Uterus (tissue), 4 donors: ENCODE measurements around the gene CCT5. TPM values are rescaled to one million over a fixed set of nuclear protein-coding genes. Genes with fewer than 3 reads are reported as not detected.

Experiments
- DNase-seq, 2 donors: peaks; one replicate each; pipeline ENCODE4 v3.0.0-alpha.2; 2019 to 2020
- H3K27ac ChIP-seq, 2 donors: fragments of 200-600 bp; sonication (generic); 1 replicate in 1 of 2; 2 replicates in 1 of 2; pipeline ENCODE4 v1.5.1; 2016 to 2018
- H3K27me3 ChIP-seq, 2 donors: fragments of 200-600 bp; sonication (generic); one replicate each; pipeline ENCODE4 v1.5.1; 2018 to 2019; ENCODE audit warnings: control low read depth in 1 of 2
- H3K36me3 ChIP-seq, 2 donors: fragments of 200-600 bp; sonication (generic); one replicate each; pipeline ENCODE4 v1.5.1; 2019; ENCODE audit warnings: control low read depth in 1 of 2
- H3K4me1 ChIP-seq, 2 donors: fragments of 200-600 bp; sonication (generic); one replicate each; pipeline ENCODE4 v1.5.1; 2018 to 2019; ENCODE audit warnings: control low read depth in 1 of 2
- H3K4me3 ChIP-seq, 2 donors: fragments of 200-600 bp; sonication (generic); 1 replicate in 1 of 2; 2 replicates in 1 of 2; pipeline ENCODE4 v1.5.1; 2018 to 2019; ENCODE audit warnings: mild to moderate bottlenecking in 1 of 2
- H3K9me3 ChIP-seq, 2 donors: fragments of 200-600 bp; sonication (generic); one replicate each; pipeline ENCODE4 v1.5.1; 2019; ENCODE audit warnings: control low read depth in 1 of 2
- CTCF ChIP-seq, 4 experiments: fragments of 200-600 bp in 2 of 4; fragments of 450-650 bp in 2 of 4; sonication (generic) in 2 of 4; IDR thresholded peaks; one replicate each; pipeline ENCODE4 v1.5.1; 2016 to 2019; ENCODE audit warnings: antibody characterized with exemption in 4 of 4, mild to moderate bottlenecking in 2 of 4, moderate library complexity in 1 of 4
- POLR2A ChIP-seq, 2 donors: fragments of 450-650 bp; IDR thresholded peaks; one replicate each; pipeline ENCODE4 v1.6.1; 2016; ENCODE audit warnings: antibody characterized with exemption in 2 of 2, mild to moderate bottlenecking in 1 of 2, moderate library complexity in 1 of 2
- intact Hi-C: fragments of 100-400 bp; cut with DNase I; formaldehyde crosslinking; loops from one replicate; pipeline ENCODE4 v1.15.1; 2023; ENCODE audit warnings: low total_unique reads
- total RNA-seq, 4 donors: library from RNA; depleted of rRNA in 3 of 4; stranded (reverse); fragments of >200 nt in 3 of 4; gene quantifications; one replicate each; pipeline versions ENCODE4 v1.1.0 to v1.2.4, GENCODE V29; 2014 to 2023
- donor health status: DM: yes; HTN: yes; CAD: no.

Gene CCT5
- total RNA-seq, 4 donors from 2014 or later = 57.6 to 251 (median 81.2) TPM

DNA sequence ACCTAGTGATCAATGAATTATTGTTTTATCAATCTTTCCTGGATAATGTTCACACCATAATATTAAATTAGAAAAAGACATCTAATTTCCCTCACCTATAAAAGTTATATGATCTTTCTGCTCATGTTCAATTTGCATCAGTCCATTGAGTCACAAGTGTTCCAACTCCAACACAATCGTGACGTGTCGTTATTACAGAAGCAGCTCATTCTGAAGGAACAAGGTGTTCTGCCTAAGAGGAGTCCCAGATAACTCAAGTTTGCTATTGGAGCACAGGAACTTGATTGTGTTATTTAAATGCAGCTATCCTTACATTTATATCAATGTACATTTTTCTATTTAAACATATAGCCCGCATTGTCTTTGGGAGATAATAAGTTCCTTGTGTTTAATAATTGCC is 31.0 kb upstream of the CCT5 start:
- intact Hi-C loops = no loop called here
- no peak for DNase-seq
- no peaks in the 10 kb centered on the region for H3K4me1 ChIP-seq

DNA sequence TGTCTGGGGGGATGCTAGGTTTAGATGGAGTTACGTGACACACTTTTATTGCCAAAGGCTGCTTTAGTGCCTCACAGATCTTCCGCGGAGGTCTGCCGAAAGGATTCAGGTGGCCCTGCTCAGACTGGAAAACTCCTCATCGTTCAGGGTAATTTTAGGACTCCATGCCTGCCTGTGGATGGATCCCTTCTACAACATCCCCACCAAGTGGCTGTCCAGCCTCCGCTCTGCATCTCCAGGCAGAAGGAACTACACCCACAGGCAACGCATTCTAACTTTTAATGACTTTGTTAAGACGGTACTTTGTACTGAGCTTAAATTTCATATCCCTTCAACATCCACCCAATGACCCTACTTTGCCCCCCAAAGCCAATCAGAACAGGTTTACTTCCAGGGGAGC is 29.8 kb upstream of the CCT5 start:
- no peak for DNase-seq
- Histone ChIP-seq H3K27ac (no peak overlapping the region), H3K4me3 (no peak overlapping the region), H3K36me3 (no peaks in the 10 kb centered on the region), H3K9me3 (no peaks in the 10 kb centered on the region), H3K4me1 (no peaks in the 10 kb centered on the region), H3K27me3 (no peaks in the 10 kb centered on the region)
- intact Hi-C loops = no loop called here
- TF ChIP-seq POLR2A (IDR thresholded peaks at IDR 0.05) = no peak
- no peak for TF ChIP-seq CTCF (IDR thresholded peaks at IDR 0.05)

More for the DNA sequence above, 31.0 kb upstream of the CCT5 start:
- no peaks in the 10 kb centered on the region for H3K27me3 ChIP-seq
- TF ChIP-seq CTCF (IDR thresholded peaks at IDR 0.05) (no peak), POLR2A (IDR thresholded peaks at IDR 0.05) (no peak)
- no peaks in the 10 kb centered on the region for H3K9me3 ChIP-seq
- H3K4me3 ChIP-seq = no peak overlapping the region
- H3K36me3 ChIP-seq = no peaks in the 10 kb centered on the region
- H3K27ac ChIP-seq = no peak overlapping the region

DNA sequence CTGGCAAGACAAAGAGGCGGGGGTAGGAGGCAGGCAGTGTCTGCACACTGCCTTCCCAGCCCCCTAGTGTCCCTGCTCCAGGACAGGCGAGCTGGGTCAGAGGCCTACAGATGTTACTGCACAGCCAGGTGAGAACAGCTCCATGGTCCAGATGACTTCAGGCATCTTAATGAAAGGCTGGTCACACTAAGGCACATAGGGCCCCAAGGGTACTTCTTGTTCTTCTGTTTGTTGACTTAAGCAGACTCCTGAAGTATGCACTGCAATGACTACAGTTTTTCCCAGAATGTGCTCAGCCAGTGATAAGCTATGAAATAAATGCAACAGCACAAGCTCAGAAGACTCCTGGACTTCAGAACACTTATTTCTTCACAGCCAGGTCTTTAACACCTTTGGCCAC is 27.8 kb upstream of the CCT5 start:
- DNase-seq = no peak
- intact Hi-C loops = no loop called here
- Histone ChIP-seq H3K27ac (no peak overlapping the region), H3K27me3 (no peaks in the 10 kb centered on the region), H3K9me3 (no peaks in the 10 kb centered on the region), H3K36me3 (no peaks in the 10 kb centered on the region), H3K4me1 (no peaks in the 10 kb centered on the region), H3K4me3 (no peak overlapping the region)
- TF ChIP-seq POLR2A (IDR thresholded peaks at IDR 0.05) (no peak), CTCF (IDR thresholded peaks at IDR 0.05) (no peak)

GRCh38 chr5:10227379-10227778 is 22.7 kb upstream of the CCT5 start:
- intact Hi-C loops = no loop called here
- no peak for DNase-seq

DNA sequence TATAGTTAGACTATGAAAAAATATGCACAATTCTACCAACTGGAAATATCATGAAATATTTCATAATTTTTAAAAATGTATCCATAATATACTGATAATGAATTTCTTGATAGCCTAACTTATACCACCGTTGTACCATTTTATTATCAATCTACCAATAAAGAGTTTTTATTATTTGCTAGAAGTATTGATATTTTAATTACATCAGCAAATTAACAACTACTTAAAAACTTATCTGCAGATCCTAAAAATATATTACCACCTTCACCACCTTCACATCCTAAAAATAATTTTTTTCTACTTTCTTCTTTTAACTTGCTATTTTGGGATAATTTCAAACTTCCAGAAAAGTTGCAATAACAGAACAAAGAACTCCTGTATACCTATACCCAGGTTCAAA is 21.8 kb upstream of the CCT5 start:
- Histone ChIP-seq H3K27me3 (no peaks in the 10 kb centered on the region), H3K36me3 (no peaks in the 10 kb centered on the region), H3K4me3 (no peak overlapping the region), H3K27ac (no peak overlapping the region), H3K4me1 (no peaks in the 10 kb centered on the region), H3K9me3 (no peaks in the 10 kb centered on the region)
- intact Hi-C loops = no loop called here
- TF ChIP-seq CTCF (IDR thresholded peaks at IDR 0.05) = no peak
- TF ChIP-seq POLR2A (IDR thresholded peaks at IDR 0.05) = no peak
- no peak for DNase-seq

More at GRCh38 chr5:10227379-10227778, 22.7 kb upstream of the CCT5 start:
- H3K4me3 ChIP-seq = no peak overlapping the region
- no peaks in the 10 kb centered on the region for H3K27me3 ChIP-seq
- H3K4me1 ChIP-seq = no peaks in the 10 kb centered on the region
- H3K27ac ChIP-seq = no peak overlapping the region
- no peaks in the 10 kb centered on the region for H3K9me3 ChIP-seq
- TF ChIP-seq CTCF (IDR thresholded peaks at IDR 0.05) (no peak), POLR2A (IDR thresholded peaks at IDR 0.05) (no peak)
- no peaks in the 10 kb centered on the region for H3K36me3 ChIP-seq
